A549 (cell line): Measurements from ENCODE around the gene TBXT. TPM values are rescaled to one million over a fixed set of nuclear protein-coding genes. Genes with fewer than 3 reads are reported as not detected.

Source experiments
- ATAC-seq, 2 experiments: fragments of 200-7000 bp in 1 of 2; fragments of >200 bp in 1 of 2; cut with Nextera tagmentation in 1 of 2; cut with Tn5 transposase in 1 of 2; 3 replicates each; pipeline versions ENCODE4 v1.8.0 to v1.9.1; 2018 to 2020; ENCODE audit warnings: mild to moderate bottlenecking in 1 of 2, moderate library complexity in 1 of 2
- CTCF ChIA-PET: fragments of 300-600 bp; sonication (Branson Sonifier 250); formaldehyde crosslinking; extraction: SDS; loops from one replicate; lab custom pipeline; 2021; ENCODE audit warnings: antibody characterized with exemption, inconsistent platforms; lab: Yijun Ruan, JAX
- POLR2A ChIA-PET: fragments of 350-600 bp; formaldehyde crosslinking; extraction: SDS; loops from one replicate; lab custom pipeline; 2021; ENCODE audit warnings: antibody characterized with exemption, inconsistent platforms; lab: Yijun Ruan, JAX
- DNase-seq, 2 experiments: peaks; one replicate each; pipeline versions ENCODE4 v3.0.0 to v3.0.0-alpha.2; 2011 to 2016; ENCODE audit warnings: low read depth in 1 of 2, low spot score in 1 of 2
- FAIRE-seq: peaks from 2 replicates; lab custom pipeline; 2011; peaks lifted over from hg19 to GRCh38; lab: Jason Lieb, UNC
- H3K27ac ChIP-seq, 2 experiments: fragments of >200 bp; sonication (Bioruptor Twin); formaldehyde crosslinking; 3 replicates each; pipeline ENCODE4 v1.5.1; 2016 to 2017
- H3K4me1 ChIP-seq: fragments of >200 bp; sonication (Bioruptor Twin); formaldehyde crosslinking; 3 replicates; pipeline ENCODE4 v1.6.1; 2016
- H3K4me2 ChIP-seq: fragments of >200 bp; sonication (Bioruptor Twin); formaldehyde crosslinking; 3 replicates; pipeline ENCODE4 v1.6.1; 2016
- H3K4me3 ChIP-seq: fragments of >200 bp; sonication (Bioruptor Twin); formaldehyde crosslinking; 3 replicates; pipeline ENCODE4 v1.5.1; 2016
- H3K9me3 ChIP-seq: fragments of >200 bp; sonication (Bioruptor Twin); formaldehyde crosslinking; 3 replicates; pipeline ENCODE4 v1.6.1; 2016
- ATOH8 ChIP-seq: fragments of 250-450 bp; sonication (Bioruptor Pico); IDR thresholded peaks from 2 replicates; pipeline ENCODE4 v1.5.0; 2020; ENCODE audit warnings: low read depth, mild to moderate bottlenecking, moderate library complexity
- CBX2 ChIP-seq: fragments of 200-600 bp; sonication (generic); IDR thresholded peaks from 2 replicates; pipeline ENCODE4 v1.6.1; 2016; ENCODE audit warnings: low read depth, mild to moderate bottlenecking, borderline replicate concordance
- CBX8 ChIP-seq: fragments of 200-600 bp; sonication (generic); IDR thresholded peaks from 2 replicates; pipeline ENCODE4 v1.6.1; 2016
- CEBPB ChIP-seq, 2 experiments: fragments of >200 bp in 1 of 2; sonication (Bioruptor Twin) in 1 of 2; formaldehyde crosslinking in 1 of 2; IDR thresholded peaks; 2 replicates each; pipeline ENCODE4 v1.6.1; 2012 to 2016
- CHD2 ChIP-seq: fragments of 150-350 bp; IDR thresholded peaks from 2 replicates; pipeline ENCODE4 v1.6.1; 2014; ENCODE audit warnings: low read length; ENCODE audit not compliant: partially characterized antibody
- CHD4 ChIP-seq: fragments of 200-600 bp; sonication (generic); IDR thresholded peaks from 2 replicates; pipeline ENCODE4 v1.6.1; 2016; ENCODE audit warnings: antibody characterized with exemption, mild to moderate bottlenecking, borderline replicate concordance
- E2F6 ChIP-seq: IDR thresholded peaks from 2 replicates; pipeline ENCODE4 v1.6.1; 2012; ENCODE audit warnings: low read depth, borderline replicate concordance
- GATA3 ChIP-seq: IDR thresholded peaks from 2 replicates; pipeline ENCODE4 v1.6.1; 2012; ENCODE audit warnings: borderline replicate concordance
- HDAC2 ChIP-seq: fragments of 200-600 bp; sonication (generic); IDR thresholded peaks from 2 replicates; pipeline ENCODE4 v1.6.1; 2016
- HES2 ChIP-seq: fragments of >200 bp; sonication (Bioruptor Twin); formaldehyde crosslinking; IDR thresholded peaks from 2 replicates; pipeline ENCODE4 v1.6.1; 2016
- HMGXB4 ChIP-seq: fragments of 250-450 bp; sonication (Bioruptor Pico); IDR thresholded peaks from 2 replicates; pipeline ENCODE4 v1.5.0; 2021; ENCODE audit warnings: mild to moderate bottlenecking, moderate library complexity, borderline replicate concordance
- HOXB5 ChIP-seq: fragments of 250-450 bp; sonication (Bioruptor Pico); IDR thresholded peaks from 2 replicates; pipeline ENCODE4 v1.5.0; 2020; ENCODE audit warnings: mild to moderate bottlenecking, moderate library complexity
- JUN ChIP-seq, 2 experiments: fragments of >200 bp; sonication (Bioruptor Twin); formaldehyde crosslinking; IDR thresholded peaks; 2 replicates in 1 of 2; 3 replicates in 1 of 2; pipeline ENCODE4 v1.6.1; 2016 to 2017
- KDM1A ChIP-seq: fragments of 200-600 bp; sonication (generic); IDR thresholded peaks from 2 replicates; pipeline ENCODE4 v1.6.1; 2016; ENCODE audit warnings: low read depth, mild to moderate bottlenecking
- MAFK ChIP-seq: fragments of 450-650 bp; IDR thresholded peaks from 2 replicates; pipeline ENCODE4 v1.6.1; 2014; ENCODE audit not compliant: partially characterized antibody
- MAZ ChIP-seq: fragments of 150-350 bp; IDR thresholded peaks from 2 replicates; pipeline ENCODE4 v1.6.1; 2014; ENCODE audit warnings: antibody characterized with exemption, low read depth, low read length, borderline replicate concordance
- NR3C1 ChIP-seq: fragments of >200 bp; sonication (Bioruptor Twin); formaldehyde crosslinking; IDR thresholded peaks from 3 replicates; pipeline ENCODE4 v1.6.1; 2017
- PHF8 ChIP-seq: fragments of 200-600 bp; sonication (generic); IDR thresholded peaks from 2 replicates; pipeline ENCODE4 v1.6.1; 2016; ENCODE audit warnings: low read depth, mild to moderate bottlenecking, antibody characterized with exemption, moderate library complexity, borderline replicate concordance
- POLR2A ChIP-seq: IDR thresholded peaks from 2 replicates; pipeline ENCODE4 v1.6.1; 2012; ENCODE audit warnings: mild to moderate bottlenecking, low read length
- POLR2AphosphoS2 ChIP-seq: conservative IDR thresholded peaks from 2 replicates; pipeline ENCODE4 v1.6.1; 2012; ENCODE audit warnings: low read length, improper control_type of control experiment, inconsistent platforms
- RAD21 ChIP-seq, 2 experiments: fragments of >200 bp in 1 of 2; sonication (Bioruptor Twin) in 1 of 2; formaldehyde crosslinking in 1 of 2; IDR thresholded peaks in 1 of 2; conservative IDR thresholded peaks in 1 of 2; 2 replicates in 1 of 2; 3 replicates in 1 of 2; pipeline ENCODE4 v1.6.1; 2012 to 2018; ENCODE audit warnings: inconsistent platforms in 1 of 2
- RARB ChIP-seq: fragments of 250-450 bp; sonication (Bioruptor Pico); IDR thresholded peaks from 2 replicates; pipeline ENCODE4 v1.8.0; 2021; ENCODE audit warnings: mild to moderate bottlenecking, moderate library complexity
- RFX5 ChIP-seq: fragments of 450-650 bp; IDR thresholded peaks from 2 replicates; pipeline ENCODE4 v1.7.1; 2014; ENCODE audit warnings: antibody characterized with exemption, mild to moderate bottlenecking, moderate library complexity
- RNF2 ChIP-seq: fragments of 200-600 bp; sonication (generic); IDR thresholded peaks from 2 replicates; pipeline ENCODE4 v1.6.1; 2016; ENCODE audit warnings: low read depth, mild to moderate bottlenecking, antibody characterized with exemption, moderate library complexity, borderline replicate concordance
- SMC3 ChIP-seq: fragments of >200 bp; sonication (Bioruptor Twin); formaldehyde crosslinking; IDR thresholded peaks from 3 replicates; pipeline ENCODE4 v1.6.1; 2018; ENCODE audit warnings: inconsistent platforms
- TP53 ChIP-seq: fragments of 250-450 bp; sonication (Bioruptor Pico); IDR thresholded peaks from 2 replicates; pipeline ENCODE4 v1.5.0; 2021; ENCODE audit warnings: mild to moderate bottlenecking, moderate library complexity
- USF2 ChIP-seq: fragments of 450-650 bp; IDR thresholded peaks from 2 replicates; pipeline ENCODE4 v1.6.1; 2014; ENCODE audit warnings: antibody characterized with exemption
- ZNF302 ChIP-seq: fragments of 250-450 bp; sonication (Bioruptor Pico); IDR thresholded peaks from 2 replicates; pipeline ENCODE4 v1.9.0; 2021; ENCODE audit warnings: inconsistent platforms, mild to moderate bottlenecking, moderate library complexity
- WGBS: methylation state at CpG from one replicate; pipeline ENCODE4 v1.1.6; 2017; ENCODE audit errors: missing lambda C conversion rate; 5-methylcytosine and 5-hydroxymethylcytosine counted together
- polyA plus RNA-seq, 4 experiments: library from polyadenylated mRNA; depleted of rRNA in 3 of 4; stranded (reverse); fragments of >200 nt; fragmentation: RNase III in 1 of 4; extraction: RNeasy Plus Mini Kit Qiagen cat#74134 plus additional on column Dnase treatment in 1 of 4; gene quantifications; 2 replicates in 3 of 4; 3 replicates in 1 of 4; pipeline ENCODE4 v1.2.3, GENCODE V29; 2011 to 2017

Gene TBXT
- polyA plus RNA-seq, 2 of the 4 experiments (the other 2 are of a cell fraction), result not detected

GRCh38 chr6:166162599-166163342, 4.9 kb downstream of the TBXT start:
- peaks cover 7% of the 10 kb centered on the region; the same call in 1 of the 3 replicates for H3K4me1 ChIP-seq
- no peaks in the 10 kb centered on the region for H3K9me3 ChIP-seq
- no peak overlapping the region for H3K27ac ChIP-seq
- H3K4me2 ChIP-seq, result no peak overlapping the region
- TF ChIP-seq CHD4, result no peak
- no peak for TF ChIP-seq PHF8
- no peak for TF ChIP-seq POLR2AphosphoS2
- no peak for TF ChIP-seq HDAC2
- no peak for TF ChIP-seq NR3C1
- no peak for TF ChIP-seq CBX8
- TF ChIP-seq ATOH8, result no peak
- no peak for TF ChIP-seq KDM1A
- TF ChIP-seq RNF2, result no peak
- no peak for TF ChIP-seq MAZ
- no peak for TF ChIP-seq RARB (CRISPR knock-in tag)
- TF ChIP-seq USF2, result no peak
- TF ChIP-seq CHD2, result no peak
- TF ChIP-seq RFX5, result no peak
- TF ChIP-seq HMGXB4 (CRISPR knock-in tag), result no peak
- TF ChIP-seq TP53 (CRISPR knock-in tag), result no peak
- no peak for TF ChIP-seq HOXB5
- no peak for TF ChIP-seq JUN (IDR thresholded peaks at IDR 0.05)
- POLR2A ChIA-PET, result no interaction called here
- FAIRE-seq (no peak), ATAC-seq (no peak; a peak in 1 of 6 replicates), DNase-seq (no peak)
- 0% methylated on average over 1 of the region's 1 CpG for WGBS
- CTCF ChIA-PET, result no interaction called here
- no peak overlapping the region for H3K4me3 ChIP-seq

- CTCF ChIA-PET, result interaction anchor here (0.6 to 4.2 kb wide), 6 partner anchors 8 to 630 kb away, joined by 3 to 22 read pairs (median 4); no protein-coding TSS in a partner anchor
- FAIRE-seq, result no peak
- Histone ChIP-seq H3K4me2 (no peak overlapping the region), H3K4me3 (no peak overlapping the region), H3K27ac (no peak overlapping the region), H3K4me1 (no peaks in the 10 kb centered on the region), H3K9me3 (no peaks in the 10 kb centered on the region)
- POLR2A ChIA-PET, result no interaction called here
- TF ChIP-seq POLR2A, result no peak
- no peak for TF ChIP-seq MAFK
- TF ChIP-seq HES2, result no peak
- TF ChIP-seq RAD21 (conservative IDR thresholded peaks at IDR 0.05 in 1 of 2, IDR thresholded peaks at IDR 0.05 in 1 of 2), result no peak
- TF ChIP-seq HDAC2, result no peak
- TF ChIP-seq CEBPB (IDR thresholded peaks at IDR 0.05), result no peak
- no peak for TF ChIP-seq RNF2
- TF ChIP-seq SMC3, result no peak
- TF ChIP-seq CBX2, result no peak
- no peak for TF ChIP-seq JUN (IDR thresholded peaks at IDR 0.05)
- no peak for TF ChIP-seq PHF8
- TF ChIP-seq GATA3, result no peak
- no peak for TF ChIP-seq E2F6
- TF ChIP-seq RFX5, result no peak
- no peak for TF ChIP-seq ZNF302 (CRISPR knock-in tag)
- TF ChIP-seq HOXB5, result no peak
- no peak for TF ChIP-seq TP53 (CRISPR knock-in tag)
- DNase-seq, result no peak
- WGBS, result 69% methylated on average over 23 of the region's 28 CpGs
- no peak for ATAC-seq
Observed at GRCh38 chr6:166157930-166158617, 9.6 kb downstream of the TBXT start.
